ENCODE measurements around the gene TMEM134.

- TF ChIP-seq FOXA1 (IDR thresholded peaks at IDR 0.05) (no peak), CTCF (IDR thresholded peaks at IDR 0.05; ENCODE audit: low read depth, low read length, missing input control) (no peak), RXRA (IDR thresholded peaks at IDR 0.05) (no peak), TAF1 (conservative IDR thresholded peaks at IDR 0.05) (no peak), REST (IDR thresholded peaks at IDR 0.05) (no peak), MAX (IDR thresholded peaks at IDR 0.05) (no peak), SP1 (IDR thresholded peaks at IDR 0.05) (no peak), EGR1 (IDR thresholded peaks at IDR 0.05; ENCODE audit: low read depth in 2 of 2) (no peak)
- TF ChIP-seq, protein P1, sequence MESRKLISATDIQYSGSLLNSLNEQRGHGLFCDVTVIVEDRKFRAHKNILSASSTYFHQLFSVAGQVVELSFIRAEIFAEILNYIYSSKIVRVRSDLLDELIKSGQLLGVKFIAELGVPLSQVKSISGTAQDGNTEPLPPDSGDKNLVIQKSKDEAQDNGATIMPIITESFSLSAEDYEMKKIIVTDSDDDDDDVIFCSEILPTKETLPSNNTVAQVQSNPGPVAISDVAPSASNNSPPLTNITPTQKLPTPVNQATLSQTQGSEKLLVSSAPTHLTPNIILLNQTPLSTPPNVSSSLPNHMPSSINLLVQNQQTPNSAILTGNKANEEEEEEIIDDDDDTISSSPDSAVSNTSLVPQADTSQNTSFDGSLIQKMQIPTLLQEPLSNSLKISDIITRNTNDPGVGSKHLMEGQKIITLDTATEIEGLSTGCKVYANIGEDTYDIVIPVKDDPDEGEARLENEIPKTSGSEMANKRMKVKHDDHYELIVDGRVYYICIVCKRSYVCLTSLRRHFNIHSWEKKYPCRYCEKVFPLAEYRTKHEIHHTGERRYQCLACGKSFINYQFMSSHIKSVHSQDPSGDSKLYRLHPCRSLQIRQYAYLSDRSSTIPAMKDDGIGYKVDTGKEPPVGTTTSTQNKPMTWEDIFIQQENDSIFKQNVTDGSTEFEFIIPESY (IDR thresholded peaks at IDR 0.05): no peak
- TF ChIP-seq, protein P2, sequence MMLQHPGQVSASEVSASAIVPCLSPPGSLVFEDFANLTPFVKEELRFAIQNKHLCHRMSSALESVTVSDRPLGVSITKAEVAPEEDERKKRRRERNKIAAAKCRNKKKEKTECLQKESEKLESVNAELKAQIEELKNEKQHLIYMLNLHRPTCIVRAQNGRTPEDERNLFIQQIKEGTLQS (IDR thresholded peaks at IDR 0.05): no peak
Measured at GRCh38 chr11:67429722-67430121, 39.3 kb downstream of the TMEM134 start.
